Measurements from ENCODE around the gene PHACTR3.

The PHACTR3 gene

DNA sequence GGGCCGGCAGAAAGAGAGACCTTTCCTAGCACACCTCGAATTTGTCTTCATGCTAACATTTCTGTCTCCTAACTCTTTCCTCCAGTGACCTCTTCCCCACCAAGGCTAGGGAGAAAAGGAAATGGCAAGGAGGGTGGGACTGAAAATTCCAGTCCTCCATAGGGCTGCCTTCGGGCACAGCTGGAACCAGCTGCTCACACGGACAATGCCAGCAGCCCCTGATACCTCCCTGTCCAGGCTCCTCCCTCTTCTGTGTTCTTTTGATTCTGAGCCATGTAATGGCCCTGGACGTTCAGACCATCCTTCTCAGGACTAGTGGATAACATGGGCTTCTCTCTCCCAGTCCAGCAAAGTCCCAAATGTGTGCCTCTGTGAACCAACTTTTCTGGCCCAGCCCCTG lies 29.1 kb upstream of the PHACTR3 start:
- DNase-seq = no peak

DNA sequence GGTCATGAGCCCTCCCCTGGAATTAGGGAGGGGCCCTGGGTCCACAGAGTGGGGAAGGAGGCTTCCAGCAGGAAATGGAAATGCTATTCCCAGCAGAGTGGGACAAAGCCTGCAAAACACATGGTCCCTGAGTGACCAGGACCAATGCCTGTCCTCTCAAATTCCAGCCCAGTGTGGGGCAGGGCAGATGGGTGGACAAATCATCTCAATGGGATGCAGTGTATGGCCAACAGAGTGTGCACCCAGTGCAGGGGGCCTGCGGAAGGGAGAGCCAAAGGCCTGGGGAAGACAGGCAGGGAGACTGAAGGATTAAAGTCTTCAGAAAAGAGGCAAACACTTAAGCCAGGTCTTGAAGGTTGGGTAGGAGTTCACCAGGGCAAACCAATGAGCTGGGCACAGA lies 28.7 kb upstream of the PHACTR3 start:
- no peak for DNase-seq

DNA sequence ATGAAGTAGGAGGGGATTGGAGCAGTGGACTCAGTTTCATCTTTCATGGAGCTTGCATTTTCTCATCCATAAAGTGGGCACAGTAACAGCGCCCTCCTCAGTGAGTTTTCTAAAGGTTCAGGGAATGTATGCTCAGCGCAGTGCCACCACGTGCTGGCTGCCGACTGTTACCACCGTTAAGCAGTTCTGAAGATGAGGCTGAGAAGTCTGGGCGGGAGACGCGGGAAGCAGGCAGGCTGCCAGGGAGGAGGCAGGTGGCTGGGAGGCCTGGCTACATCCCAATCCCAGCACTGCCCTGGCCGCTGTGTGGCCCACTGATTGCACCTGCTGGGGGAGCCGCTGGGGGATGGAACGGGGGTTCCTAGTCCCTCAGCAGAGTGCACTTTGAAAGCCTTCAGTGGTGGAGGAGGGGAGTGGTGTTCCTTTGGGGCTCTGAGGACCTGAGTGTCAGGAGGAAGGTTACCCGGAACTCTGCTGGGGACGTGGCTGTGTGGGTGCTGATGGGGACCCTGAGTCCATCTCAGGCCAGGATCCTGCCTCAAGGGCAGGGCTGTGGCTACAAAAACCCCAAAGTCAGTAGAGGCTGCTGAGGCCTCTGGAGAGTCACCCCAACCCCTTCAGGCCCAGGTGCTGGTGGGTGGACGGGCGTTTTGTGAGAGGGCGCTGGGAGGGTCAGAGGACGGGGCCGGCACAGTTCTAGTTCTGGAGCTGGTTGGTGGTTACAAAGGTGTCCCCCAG lies 28.0 kb upstream of the PHACTR3 start:
- no peak for DNase-seq

DNA sequence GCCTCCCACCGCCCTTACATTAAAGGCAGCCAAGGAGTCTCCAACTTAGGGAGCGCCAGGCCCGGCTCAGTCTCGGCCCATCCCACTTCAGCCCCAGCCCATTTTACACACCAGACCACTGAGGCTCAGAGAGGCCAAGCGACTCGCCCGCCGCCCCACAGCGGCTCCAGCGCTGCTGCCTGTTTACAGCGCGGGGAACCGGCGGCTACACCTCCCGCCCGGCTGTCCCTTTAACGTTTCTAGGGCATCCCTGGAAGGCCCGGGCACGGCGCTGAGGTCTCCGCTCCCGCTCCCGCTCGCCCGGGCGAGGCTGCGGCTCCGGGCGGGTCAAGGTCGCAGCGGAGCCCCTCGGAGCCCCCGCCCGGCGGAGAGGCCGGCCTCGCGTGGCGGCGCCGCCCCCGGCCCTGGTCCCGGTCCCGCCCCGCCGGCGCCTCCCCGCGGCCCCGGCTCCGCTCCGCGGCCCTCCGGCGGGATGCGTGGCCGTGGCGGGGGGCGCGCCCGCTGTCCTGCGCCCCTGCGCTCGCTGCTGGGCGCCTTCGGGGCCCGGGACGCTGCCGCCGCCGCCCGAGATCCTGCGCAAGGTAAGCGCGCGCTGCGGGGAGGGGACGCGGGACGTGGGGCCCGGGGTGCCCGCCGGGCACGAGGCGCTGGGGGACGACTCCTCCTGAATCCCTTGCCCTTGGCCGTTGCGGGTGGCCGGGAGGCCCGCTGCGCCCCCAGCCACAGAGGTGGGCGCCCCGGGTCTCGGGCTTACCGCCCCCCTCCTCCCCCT lies 27.1 kb upstream of the PHACTR3 start:
- no peak for DNase-seq

DNA sequence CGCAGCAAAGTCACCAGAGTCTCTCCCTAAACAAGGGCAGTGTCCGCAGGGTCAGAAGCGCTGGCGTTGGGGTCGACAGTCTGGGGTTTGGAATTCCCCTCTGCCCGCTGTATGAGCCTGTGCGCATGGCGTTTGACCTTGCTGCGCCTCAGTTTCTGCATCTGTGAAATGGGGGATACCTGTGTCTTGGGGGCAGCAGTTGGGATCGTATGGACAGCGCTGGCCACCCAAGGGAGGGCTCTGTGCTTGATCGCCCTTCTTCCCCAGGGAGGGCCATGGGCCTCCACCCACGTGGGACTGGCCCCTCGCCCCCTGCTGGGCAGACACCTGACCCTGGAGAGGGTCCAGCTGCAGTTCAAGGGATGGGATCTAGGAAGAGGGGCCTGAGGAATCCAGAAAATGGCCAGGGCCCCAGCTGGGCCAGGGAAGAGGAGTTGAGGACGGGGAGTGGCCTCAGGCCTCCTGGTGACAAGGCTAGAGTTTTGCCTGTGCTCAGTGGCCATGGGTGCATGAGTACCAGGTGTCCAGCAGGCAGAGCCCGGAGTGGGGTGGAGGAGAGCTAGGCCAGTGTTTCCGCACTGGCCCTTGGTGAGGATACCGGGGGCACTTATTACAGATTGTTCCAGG lies 26.4 kb upstream of the PHACTR3 start:
- no peak for DNase-seq

DNA sequence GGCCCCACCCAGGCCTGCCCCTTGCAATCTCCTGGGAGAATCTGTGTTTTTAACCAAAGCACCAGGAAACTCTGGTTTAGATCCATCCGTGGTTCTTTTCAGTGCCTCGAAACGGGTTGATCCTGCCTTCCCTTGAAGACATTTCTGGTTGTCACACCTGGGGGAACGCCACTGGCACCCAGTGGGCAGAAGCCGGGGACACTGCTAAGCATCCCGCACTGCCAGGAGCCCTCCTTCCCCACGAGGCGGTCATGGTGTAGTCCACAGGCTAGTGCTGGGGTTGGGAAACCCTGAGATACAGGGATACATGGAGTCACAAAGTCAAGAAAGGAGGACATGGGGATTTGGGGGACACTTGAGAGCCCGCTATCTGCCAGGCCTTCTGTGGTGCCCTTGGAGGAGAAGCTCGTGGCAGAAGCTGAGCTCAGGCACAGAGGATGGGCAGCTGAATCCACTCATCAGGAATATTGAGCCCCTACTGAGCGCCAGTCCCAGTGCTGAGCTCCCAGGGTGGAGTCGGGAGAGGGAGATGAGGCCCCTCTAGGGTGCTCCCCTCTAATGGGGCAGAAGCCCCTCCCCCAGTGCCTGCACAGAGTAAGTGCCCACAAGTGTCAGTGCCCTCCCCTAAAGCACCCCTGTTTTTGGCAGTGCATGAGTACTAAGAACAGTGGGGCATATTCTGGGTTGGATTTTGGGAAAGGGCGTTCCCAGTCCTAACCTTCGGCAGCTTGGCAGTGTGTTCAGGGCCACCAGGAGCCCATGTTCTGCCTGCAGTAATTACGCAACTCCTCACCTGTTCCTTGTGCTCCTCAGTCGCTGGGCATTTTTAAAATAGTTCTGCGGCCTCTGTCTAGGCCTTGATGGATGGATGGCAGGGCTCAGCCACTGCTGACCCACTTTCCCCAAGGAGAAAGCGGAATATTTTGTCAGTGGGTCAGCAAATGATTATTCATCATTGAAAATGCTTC lies 25.6 kb upstream of the PHACTR3 start:
- DNase-seq = no peak

DNA sequence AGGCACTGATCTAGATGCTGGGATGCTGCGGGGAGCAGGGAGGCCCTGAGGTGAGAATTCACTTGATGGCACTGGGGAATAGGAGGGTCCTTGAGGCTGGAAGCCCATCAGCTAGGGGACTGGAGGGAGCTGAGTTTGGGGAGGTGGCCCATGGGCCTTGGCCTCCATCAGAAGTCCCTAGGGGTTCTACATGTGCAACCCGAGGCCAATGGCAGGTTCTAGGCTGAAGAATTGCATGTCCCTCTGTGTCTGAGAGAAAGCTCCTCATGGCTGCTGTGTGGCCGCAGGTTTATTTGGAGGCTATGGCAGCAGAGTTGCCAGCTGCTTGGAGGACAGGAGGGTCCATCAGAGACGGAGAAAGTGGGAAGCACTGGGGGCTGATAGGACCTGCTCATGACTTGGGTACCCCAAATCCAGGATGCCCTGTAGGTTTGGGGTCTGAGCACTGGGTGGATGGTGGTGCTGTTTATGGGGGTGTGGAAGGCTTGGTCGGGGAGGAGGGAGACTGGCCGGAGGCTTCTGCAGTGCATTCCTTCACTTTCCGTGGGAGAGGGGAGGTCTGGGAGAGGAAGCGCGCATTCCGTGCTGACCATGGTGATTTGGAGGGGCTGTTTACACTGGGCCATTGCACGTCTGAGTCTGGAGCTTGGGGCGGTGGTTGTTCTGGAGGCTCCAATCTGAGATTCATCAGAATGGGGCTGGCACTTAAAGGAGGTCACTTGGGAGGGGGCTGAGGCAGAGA lies 24.8 kb upstream of the PHACTR3 start:
- DNase-seq = no peak

DNA sequence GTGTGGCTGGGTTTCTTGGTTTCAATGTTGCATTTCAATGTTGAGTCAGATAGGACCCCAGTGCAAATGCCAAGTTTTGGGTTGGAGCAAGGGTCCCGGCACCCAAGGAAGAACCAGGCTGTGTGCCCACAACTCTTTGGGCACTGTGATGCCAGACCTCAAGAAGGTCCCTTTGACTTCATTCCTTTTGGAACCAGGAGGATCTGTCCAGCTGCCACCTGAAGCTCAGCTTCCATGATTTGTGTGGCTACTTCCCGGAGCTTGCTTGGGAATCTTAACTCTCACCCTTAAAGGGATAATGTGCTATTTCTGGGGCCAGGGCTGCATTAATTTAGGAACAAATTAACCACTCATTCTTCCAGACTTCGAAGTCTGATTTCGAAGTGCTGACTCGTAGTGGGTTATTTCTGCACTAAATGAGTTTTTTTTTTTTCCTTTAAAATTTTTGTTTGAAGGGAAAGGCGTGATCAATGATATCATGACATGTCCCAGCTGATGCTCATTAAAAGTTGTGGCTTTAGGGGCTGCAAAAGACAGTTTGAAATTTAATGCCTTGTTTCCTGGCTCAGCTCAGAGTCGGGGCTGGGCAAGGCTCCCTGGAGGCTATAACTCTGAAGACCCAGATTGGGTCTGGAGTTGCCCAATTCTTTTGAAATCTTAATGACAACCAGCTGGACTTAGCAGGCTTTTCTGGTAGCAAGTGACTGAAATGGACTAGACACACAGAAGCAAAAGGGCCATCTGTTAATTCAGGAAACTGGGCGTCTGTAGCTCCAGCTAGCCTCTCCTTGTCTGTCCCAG lies 24.0 kb upstream of the PHACTR3 start:
- no peak for DNase-seq

DNA sequence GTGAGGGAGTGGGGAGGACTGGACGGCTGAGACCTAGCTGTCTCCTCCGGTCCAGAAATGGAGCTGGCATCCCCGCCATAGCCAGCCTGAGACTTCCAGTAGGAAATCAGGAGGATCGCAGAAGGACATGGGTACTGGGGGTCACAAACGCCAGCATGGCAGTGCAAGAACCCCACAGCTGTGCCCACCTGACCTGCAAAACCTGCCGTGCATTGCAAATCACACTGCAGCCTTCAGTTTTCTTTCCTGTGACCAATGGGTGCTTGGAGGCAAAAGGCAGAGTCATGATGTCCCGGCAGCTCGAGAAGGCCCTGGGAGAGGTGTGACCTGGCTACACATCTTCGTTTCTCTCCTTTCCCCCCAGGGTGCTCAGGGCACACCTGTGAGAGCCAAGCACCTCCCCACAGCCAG lies 23.3 kb upstream of the PHACTR3 start:
- no peak for DNase-seq

DNA sequence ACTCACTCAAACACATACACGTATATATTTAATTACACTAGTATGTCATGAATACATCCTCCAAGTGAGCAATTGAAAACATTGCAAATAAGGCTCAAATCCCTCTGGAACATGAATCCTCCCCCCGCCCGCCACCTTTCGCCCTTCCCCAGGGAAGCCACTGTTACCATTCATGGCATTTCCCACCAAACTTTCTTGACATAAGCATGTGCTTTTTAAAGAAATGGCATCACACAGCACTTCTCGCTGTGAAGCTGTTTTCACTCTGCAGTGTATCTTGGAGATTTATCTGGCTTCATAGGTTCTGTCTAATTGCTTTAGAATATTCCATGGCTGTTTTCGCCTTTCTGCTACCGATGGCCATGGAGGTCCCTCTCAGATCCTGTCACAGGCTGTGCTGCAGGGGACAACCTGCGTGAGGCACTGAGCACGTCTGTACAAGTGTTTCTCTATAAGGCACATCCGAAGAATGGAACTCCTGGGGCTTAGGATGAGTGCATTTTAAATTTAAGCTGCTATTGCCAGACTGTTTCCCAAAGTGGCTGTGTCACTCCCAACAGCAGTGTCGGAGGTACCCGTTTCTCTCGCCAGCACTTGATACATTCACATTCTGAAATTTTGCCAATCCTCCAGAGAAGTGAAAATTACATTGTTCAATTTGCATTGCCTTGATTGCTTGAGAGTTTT lies 22.2 kb upstream of the PHACTR3 start:
- DNase-seq = no peak

DNA sequence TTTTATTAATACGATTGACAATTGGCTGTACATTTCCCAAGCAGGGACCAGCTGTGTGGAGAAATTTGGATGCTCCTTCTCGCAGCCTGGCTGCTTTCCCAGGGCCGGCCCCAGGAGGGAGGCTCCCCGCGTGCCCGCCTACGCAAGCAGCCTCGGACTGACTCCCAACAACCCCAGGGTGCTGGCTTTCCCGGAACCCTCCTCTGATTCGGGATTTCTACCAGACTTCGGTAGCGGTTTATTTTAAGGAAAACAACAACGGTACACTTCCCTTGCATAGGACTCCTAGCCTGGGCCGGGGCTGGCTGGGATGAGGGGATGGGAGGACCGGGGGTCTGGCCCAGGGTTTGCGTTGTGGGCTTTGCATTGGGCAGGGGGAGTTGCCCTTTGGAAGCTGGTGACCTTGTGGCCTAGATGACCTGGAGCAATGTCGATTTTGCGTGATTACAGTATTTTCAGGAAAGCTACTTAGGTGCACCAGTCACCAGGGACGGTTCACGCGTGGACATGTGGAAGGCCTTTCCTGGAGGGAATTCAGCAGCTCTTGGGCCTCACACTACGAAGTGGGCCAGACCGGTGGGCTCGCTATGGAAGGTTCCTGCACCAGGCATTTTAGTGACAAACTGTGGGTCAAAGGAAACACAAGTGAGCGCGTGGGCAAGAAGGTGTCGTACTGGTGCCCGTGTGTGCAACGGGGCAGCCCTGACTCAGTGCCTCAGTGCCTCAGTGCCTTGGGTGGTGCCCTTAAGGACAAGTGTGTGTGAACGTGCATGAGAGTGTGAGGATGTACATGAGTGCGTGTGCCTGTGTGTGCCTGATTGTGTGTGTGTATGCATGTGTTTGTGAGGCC lies 20.7 kb upstream of the PHACTR3 start:
- no peak for DNase-seq

DNA sequence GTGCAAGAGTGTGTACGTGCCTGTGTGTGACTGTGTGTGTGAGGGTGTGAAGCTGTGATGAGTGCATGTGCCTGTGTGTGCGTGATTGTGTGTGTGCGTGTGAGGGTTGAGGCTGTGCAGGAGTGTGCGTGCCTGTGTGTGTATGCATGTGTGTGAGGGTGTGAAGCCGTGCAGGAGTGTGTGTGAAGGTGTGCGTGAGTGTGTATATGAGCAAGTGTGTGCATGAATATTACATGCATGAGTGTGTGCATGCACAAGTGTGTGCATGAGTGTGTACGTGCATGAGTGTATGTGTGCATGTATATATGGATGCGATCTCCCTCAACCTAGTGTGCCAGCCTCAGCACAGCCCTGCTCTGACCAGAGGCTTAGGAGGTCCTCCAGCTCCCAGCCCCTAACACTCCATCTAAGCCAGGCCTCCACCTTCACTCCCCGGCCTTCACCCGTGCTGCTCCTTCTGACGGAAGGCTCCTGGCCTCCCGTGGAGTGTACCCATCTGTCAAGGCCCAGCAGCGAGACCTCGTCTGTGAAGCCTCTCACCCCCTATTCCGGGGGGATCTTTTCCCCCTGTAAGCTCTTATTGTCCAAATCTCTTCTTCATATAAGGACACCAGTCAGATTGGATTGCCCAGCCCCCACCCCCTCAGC lies 19.9 kb upstream of the PHACTR3 start:
- DNase-seq = no peak

DNA sequence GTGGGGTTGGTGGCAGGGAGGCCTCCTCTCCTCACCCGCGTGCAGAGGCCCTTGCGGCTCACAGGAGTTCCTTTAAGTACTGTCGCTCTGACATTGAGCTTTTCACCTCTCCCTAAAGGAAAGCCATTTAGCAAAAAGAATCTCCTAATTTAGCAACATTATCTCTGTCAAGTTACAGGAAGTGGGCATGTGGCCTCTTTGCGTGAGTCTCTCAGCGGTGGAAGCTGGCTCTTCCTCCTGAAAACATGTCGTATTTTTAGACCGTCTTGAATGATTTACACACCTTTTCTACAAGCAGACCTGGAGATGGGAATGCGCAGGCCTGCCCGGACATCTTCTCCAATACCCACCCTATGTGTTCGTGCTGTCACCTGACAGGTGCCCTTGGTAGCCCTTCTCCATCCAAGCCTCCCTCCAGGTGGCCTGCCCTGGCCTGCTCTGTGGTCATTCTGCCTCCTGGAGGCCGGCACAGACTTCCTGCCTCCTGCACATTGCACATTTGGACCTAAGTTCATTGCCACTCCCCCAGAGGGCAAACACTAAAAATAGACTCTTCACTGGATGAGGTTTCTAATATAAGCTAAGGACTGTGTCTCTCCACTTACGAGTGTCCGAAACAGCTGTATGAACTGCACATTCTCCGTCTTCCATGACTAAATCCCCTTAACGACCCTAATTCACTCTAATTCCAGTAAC lies 18.5 kb upstream of the PHACTR3 start:
- DNase-seq = no peak

DNA sequence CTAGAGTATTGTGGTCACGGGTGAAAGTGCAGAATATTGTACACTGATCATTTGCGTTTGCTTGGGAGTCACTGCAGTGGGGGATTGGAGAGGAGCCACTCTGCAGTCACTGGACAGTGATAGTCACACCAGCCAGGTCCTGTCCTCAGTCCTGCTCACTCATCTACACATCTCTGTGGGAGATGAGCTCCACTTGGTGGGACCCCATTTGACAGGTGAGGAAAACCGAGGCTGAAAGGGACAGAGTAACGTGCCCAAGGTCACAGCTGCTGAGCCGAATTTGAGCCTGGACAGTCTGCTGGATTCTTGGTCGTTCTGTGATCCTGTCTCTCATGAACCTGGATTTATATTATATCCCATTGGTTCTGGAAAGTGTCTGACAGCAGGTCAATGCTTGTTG lies 17.7 kb upstream of the PHACTR3 start:
- no peak for DNase-seq

DNA sequence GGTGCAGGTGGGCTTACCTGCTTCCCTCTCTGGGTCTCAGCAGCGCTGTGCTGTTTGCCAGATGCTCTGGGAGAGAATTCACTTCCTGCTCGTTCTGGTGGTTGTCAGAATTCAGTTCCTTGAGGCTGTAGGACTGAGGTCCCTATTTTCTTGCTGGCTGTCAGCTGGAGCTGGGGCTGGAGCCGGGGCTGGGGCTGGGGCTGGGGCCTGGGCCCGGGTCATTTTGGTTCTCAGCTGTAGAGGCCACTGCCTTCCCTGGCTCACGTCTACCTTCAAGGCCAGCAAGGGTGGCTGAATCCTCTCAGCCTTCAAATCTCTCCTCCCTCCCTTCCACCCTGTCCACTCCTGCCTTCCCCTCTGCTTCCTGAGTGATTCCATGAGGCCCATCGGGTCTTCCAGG lies 16.8 kb upstream of the PHACTR3 start:
- no peak for DNase-seq

DNA sequence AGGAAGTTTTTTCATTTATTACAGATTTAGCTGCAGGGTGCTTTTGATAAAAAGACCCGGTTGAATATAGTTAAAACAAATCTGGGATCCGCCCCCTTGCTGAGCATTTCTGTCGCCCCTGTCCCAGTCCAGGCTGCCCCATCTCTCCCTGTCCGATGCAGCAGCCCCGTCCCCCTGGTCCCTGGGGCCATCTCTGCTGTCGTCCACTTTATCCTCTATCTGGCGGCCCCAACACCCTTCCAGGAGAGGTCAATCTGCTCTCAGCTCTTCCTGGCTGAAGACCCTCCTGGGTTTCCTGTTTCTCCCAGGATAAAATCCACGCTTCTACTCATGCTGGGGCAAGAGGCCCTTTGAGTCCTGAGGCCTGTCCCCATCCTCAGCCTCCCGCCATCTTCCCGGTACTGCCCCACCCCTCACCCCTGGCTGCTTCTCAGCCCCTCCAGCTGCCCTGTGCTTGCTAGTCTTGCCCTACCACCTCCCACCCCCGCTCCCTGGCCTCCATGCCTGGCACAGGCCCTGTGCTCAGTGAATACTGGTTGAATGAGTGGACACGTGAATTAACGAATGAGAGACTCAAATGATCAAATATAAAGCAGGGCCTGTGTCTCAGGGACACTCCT lies 16.0 kb upstream of the PHACTR3 start:
- DNase-seq = no peak

DNA sequence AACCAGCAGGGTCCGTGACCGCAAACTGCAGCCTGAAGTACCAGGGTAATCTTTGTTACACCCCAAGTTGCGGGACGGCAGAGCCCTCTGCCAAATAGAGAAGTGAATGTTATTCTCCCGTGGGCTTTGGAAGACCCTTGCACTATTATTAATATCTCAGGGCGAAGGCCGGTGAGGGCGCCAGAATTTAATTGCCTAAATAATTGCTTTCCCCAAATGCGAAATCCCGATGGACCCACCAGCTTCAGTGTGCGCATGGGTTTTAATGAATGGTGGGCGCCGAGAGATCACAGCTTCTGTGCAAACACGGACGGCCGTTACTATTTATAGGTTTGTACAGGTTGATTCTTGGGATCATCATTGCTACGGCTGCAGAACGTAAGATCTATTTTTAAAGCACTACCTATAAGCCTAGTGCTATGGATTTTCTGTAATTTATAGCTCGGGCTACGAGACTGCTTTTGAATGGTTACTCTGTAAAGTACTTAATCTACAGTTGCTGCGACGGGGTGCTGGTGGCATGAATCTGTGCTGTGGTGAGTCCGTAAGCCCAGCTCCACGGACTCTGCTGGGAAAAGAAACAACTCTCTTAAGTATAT lies 15.2 kb upstream of the PHACTR3 start:
- DNase-seq = no peak

DNA sequence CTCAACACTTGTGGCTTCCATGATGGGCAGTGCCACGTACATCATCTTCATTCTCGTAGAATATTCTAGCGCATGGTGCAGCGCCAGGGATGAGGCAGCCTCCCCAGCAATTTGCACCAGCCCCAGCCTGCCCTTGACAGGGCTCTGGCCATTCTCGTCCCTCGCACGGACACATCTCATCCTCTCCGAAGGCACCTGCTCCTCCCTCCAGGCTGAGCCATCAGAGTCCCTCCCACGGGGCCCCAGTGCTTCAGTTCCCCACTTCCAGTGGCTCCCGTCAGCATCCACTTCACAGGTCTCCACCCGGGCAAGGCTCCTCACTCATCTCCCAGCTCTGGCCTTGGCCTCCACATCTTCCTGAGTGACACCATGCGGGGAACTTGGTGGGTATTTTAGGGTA lies 13.3 kb upstream of the PHACTR3 start:
- no peak for DNase-seq
